Fibroblast of mammary gland (primary cell): ENCODE measurements around the gene SLAMF6.

ENCODE experiments used
- DNase-seq: peaks from one replicate; pipeline ENCODE4 v3.0.0-alpha.2; 2010; ENCODE audit warnings: low read depth
- H3K4me3 ChIP-seq: 2 replicates; pipeline ENCODE4 v1.5.1; 2011; ENCODE audit warnings: low read depth, mild to moderate bottlenecking, low read length, moderate library complexity; ENCODE audit not compliant: control insufficient read depth
- TF ChIP-seq, protein P1 (sequence below): conservative IDR thresholded peaks from 2 replicates; pipeline ENCODE4 v1.5.1; 2011; ENCODE audit warnings: low read depth, low read length, inconsistent platforms; ENCODE audit not compliant: control insufficient read depth, insufficient read depth

Gene SLAMF6

DNA sequence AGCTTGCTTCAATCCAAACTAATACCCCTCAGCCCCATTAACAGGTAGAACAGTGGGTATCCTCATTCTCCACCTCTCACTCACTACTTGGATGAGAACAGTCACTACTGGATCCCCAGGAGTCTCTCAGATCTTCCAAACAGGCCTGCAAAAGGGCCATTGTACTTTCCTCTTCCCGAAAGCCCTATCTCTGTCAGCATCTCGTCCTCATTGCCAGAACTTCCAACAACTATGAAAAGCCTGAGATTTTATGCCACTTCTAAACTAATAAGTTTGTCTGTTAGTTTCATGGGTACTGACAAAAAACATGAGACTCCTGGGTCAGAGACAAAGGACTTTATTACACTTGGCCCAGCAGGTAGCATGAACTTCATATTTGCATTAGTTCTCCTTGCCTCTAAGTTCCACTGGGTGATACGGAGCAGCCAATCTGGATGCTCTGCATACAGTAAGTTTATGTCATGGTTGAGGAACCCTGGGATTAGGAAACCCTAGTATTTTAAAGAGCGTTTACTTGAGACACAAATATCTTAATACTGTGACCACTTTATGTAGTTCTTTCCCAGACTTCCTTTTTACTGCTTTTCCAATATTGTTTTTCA is 84.6 kb downstream of the SLAMF6 start:
- no peak for DNase-seq
- TF ChIP-seq, protein P1, sequence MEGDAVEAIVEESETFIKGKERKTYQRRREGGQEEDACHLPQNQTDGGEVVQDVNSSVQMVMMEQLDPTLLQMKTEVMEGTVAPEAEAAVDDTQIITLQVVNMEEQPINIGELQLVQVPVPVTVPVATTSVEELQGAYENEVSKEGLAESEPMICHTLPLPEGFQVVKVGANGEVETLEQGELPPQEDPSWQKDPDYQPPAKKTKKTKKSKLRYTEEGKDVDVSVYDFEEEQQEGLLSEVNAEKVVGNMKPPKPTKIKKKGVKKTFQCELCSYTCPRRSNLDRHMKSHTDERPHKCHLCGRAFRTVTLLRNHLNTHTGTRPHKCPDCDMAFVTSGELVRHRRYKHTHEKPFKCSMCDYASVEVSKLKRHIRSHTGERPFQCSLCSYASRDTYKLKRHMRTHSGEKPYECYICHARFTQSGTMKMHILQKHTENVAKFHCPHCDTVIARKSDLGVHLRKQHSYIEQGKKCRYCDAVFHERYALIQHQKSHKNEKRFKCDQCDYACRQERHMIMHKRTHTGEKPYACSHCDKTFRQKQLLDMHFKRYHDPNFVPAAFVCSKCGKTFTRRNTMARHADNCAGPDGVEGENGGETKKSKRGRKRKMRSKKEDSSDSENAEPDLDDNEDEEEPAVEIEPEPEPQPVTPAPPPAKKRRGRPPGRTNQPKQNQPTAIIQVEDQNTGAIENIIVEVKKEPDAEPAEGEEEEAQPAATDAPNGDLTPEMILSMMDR = no peak
- H3K4me3 ChIP-seq = no peak overlapping the region

DNA sequence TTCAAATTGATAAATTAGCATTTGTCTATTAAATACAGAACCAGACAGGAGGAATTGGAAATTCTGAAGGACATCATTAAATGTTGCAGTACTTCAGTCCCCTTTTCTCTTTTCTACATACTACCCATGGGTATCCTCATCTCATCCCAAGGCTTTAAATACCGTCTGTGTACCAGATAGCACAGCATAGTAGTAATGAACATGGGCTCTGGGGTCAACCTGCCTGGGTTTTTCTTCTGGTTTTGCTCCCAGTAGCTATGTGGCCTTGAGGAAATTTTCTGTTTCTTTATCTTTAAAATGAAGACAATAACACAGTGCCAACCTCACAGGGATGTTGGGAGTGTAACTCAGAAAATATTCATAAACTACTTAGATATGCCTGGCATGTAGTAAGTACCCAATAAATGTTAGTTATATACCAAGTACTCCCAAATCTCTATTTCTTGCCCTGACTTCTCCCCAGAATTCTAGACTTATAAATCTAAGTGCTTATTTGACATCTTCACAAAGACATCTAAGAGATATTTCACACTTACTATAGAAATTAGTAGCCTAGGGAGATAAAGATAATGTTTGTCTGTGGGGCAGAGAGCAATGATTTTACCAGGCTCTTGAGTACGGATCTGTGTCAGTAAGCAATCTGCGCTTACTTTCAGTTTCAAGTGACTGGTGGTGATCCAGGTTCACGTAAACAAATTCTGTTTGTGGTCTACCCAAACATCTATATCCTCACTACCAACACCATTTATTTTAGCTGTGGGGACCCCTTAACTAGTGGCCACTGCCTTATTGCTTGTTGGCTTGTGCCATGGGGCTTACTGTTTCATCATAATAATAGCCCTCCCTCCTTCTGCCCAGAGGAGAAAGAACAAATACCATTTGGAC is 85.4 kb downstream of the SLAMF6 start:
- DNase-seq = no peak
- TF ChIP-seq, protein P1 = no peak
- H3K4me3 ChIP-seq = no peak overlapping the region

DNA sequence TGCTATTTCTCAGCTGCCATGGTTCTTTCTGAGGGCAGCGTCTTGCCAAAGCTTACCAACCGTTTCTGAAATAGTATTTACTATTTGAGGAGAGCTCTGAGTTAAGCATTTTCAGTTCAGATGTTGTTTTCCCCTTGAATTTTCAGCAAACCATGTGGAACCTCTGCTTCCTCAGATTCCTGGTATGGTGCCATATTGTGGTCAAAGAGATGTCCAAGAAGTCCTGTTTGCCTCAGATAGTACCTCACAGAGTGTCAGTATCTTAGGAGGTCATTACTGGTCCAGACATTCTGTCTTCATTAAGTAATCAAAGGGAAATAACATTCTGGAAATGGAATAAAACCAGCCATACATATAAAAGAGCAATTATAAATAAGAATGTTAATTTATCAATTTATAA is 86.1 kb downstream of the SLAMF6 start:
- H3K4me3 ChIP-seq = no peak overlapping the region
- TF ChIP-seq, protein P1 = no peak
- no peak for DNase-seq
